OCI-M2 (cell line): ENCODE measurements around the gene NTHL1.
"Not testable (repeated sequence)": the region's sequence is repeated elsewhere in the genome, so short reads cannot be mapped to it uniquely, and the experiment has no call there.

Experiments
- DNase-seq: peaks from one replicate; lab custom pipeline; 2025; ENCODE audit not compliant: unreplicated experiment; lab: John Stamatoyannopoulos, UW

The NTHL1 gene

GRCh38 chr16:2042986-2043666, 4.5 kb downstream of the NTHL1 start:
- DNase-seq, result no peak

DNA sequence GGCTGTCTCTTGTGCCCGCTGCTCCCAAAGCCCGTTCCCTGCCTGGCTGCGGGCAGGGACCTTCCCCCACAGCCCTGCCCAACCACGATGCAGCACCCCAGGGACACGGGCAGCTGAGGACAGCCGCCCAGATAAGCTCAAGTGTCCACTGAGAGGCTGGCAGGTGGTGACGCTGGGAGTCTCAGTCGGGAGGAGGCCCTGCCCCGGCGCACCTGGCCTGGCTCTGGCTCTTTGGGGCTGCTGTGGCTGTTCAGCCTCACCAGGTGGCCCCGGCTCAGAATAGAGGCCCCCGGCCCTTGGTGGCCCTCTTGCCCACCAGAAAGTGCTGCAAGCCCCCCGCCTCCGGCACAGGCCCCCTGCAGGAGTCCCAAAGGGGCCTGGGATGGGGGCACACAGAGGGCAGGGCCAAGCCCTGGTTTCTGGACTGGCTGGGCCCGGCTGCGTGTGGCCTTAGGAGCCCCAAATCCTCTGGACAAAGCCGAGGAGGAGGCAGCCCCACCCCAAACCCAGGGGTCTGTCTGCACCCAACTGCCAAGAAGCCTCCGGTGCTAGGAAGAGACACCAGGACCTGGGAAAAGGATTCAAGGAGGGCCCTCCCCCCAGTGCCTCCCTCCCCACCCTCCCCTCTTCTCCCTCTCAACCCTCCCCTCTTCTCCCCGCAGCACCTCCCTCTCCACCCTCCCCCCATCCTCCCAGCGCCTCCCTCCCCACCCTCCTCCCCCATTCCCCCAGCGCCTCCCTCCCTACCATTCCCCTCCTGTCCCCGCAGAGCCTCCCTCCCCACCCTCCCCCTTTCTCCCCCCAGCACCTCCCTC, 5.3 kb downstream of the NTHL1 start:
- no peak for DNase-seq

DNA sequence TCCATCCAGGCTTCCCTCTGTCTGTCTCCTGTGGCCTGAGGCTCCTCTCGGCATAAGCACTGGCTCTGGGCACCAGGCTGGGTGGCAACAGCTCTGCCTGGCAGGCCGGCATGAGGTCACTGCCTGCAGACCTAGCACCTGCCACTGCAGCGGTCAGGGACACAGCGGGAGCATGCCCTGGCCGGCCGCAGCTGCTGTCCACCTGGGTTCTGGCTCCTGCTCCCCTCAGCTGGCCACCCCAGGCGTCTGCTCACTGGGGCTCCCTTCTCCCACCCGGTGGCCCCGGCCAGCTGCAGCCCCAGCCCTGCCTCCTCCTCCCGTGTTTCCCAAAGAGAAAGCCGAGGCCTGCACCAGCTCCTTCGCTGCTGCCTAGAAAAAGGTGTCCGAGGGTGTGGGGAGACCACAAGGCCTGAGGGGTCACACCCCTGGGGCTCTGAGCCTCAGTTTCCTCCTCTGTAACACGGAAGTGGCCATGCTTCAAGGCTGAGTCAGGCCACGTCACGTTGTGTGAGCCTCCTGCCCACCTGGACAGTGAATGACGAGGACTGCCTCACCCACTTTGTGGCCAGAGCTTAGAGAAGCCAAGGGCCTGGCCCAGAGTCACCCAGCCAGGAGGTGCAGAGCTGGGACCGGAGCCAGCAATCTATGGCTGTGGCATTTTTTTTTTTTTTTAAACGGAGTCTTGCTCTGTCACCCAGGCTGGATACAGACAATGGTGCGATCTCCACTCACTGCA, 6.7 kb downstream of the NTHL1 start:
- no peak for DNase-seq

DNA sequence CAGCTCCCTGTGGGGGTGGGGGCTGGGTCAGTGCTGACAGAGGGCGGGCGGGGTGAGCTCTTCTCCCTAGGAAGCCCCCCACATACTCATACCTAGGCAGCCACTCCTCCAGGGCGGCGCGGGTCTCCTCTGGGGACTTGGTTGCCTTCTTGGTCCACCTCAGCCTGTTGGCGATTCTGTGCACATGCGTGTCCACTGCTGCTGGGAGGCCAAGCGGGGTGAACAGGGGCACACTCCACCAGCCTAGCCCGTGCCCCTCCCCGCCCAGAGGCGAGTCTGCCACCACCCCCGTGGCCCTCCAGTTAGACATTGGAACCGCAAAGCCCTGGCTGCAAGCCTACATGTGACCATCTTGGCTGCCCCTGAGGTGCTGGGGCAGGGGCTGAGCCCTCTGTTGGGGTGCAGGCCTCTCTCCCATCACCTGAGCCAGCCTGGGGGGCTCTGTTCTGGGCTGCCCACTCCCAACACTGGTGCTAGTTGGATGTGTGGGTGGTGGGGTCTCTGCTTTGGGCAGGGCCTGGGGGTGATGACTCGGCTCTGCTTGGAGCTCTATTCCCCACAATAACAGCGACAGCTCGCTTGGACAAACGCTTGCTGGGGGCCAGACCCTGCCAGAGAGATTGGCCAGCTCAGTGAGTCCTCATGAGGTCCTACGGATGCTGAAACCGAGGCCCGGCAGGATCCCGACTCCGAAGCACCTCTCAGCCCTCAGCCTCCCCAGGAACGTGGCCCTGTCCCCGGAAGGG, 7.4 kb downstream of the NTHL1 start:
- DNase-seq, result no peak

GRCh38 chr16:2039274-2040031, 8.2 kb downstream of the NTHL1 start:
- no peak for DNase-seq

DNA sequence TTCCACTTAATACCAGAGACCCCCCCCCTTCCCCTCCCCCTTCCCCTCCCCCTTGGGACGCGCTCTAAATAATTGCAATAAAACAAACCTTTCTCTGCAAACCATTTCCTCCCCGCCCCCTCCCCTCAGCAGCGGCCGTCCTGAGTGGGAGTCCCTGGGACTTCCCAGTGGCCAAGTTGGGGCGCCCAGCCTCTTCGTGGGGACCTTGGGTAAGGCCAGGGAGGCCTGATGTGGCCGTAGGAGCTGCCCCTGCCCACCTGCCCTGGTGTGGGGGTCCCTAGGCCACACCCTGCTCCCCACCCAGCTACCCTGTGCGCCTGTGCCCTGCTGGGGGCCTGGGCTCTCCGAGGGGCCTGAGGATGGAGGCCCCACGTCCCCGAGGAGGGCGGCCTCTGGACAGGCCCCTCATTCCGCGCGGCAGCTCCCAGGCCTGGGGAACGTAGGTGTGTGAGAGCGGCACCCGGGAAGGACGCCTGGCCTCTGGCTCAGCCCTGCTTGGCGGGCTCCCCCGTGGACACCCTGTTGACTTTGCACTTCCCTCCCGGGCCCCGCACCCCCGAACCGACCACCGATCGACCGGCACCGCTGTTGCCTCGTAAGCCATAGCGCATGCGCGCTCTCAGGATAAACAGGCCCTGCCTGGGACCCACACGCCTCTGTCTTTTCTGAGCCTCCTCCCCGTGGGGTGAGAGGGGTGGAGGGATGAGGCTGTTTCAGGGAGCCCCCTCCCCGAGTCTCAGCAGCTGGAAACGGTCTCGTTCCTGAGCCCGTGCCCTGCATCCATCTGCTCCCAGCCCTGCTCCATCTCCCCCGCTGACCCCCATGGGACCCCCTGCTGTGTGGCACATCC, 9.0 kb downstream of the NTHL1 start:
- no peak for DNase-seq

- DNase-seq, result no peak
Measured at GRCh38 chr16:2037647-2038381, 9.8 kb downstream of the NTHL1 start.

DNA sequence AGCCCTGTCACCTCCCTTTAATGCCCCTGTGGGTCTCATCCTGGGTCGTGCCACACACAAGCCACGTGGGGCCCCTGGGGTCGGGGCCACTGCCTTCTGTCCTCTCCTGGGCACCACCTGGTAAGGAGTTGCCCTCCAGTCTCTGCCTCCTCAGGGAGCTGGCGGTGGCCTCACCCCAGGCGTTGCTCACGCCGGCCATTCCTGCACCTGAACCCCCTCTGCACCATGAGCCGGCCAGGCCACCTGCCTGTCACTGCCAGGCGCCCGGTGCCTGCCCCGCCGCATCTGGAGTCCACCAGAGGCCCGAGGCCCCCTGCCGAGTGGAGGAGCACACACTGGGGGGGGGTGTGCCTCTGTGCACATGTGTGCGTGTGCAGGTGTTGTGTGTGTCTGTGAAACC, 10.5 kb downstream of the NTHL1 start:
- DNase-seq, result no peak

- DNase-seq, result no peak
Measured at GRCh38 chr16:2036200-2036966, 11.3 kb downstream of the NTHL1 start.

DNA sequence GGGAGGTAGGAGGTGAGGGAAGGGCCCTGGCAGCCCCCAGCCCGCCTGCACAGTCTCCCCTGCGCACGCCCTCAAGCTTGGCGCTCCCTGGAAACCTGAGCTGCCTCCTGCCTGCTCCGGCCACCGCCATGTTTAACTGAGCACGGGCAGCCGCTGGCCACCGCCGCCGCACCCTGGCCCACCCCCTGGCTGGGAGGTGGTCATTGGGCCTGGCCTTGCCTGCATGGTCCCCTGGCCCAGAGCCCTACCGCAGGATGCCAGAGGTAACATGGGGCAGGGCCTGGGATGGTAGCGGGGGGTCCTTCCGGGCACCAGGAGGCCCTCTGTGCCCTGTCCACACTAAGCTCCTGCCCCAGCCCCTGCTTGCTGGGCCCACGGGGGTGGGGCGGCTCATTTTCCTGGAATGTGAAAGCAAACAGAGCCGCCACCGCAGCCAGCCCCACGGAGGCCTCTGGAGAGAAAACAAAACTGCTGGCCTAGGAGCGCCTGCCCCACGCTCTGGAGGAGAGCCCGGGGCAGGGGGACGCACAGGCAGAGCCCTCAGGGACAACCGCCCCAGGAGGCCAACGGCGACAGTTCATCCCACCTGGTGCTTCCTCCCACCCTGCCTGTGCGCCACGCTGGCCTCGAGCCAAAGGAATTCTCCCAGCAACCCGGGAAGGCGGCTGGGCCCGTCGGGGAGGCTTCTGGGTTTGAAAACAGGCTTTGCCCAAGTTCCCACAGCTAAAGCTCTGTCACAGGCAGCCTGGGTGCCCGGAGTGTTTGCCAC, 12.0 kb downstream of the NTHL1 start:
- no peak for DNase-seq

GRCh38 chr16:2034696-2035430, 12.8 kb downstream of the NTHL1 start:
- DNase-seq, result no peak

DNA sequence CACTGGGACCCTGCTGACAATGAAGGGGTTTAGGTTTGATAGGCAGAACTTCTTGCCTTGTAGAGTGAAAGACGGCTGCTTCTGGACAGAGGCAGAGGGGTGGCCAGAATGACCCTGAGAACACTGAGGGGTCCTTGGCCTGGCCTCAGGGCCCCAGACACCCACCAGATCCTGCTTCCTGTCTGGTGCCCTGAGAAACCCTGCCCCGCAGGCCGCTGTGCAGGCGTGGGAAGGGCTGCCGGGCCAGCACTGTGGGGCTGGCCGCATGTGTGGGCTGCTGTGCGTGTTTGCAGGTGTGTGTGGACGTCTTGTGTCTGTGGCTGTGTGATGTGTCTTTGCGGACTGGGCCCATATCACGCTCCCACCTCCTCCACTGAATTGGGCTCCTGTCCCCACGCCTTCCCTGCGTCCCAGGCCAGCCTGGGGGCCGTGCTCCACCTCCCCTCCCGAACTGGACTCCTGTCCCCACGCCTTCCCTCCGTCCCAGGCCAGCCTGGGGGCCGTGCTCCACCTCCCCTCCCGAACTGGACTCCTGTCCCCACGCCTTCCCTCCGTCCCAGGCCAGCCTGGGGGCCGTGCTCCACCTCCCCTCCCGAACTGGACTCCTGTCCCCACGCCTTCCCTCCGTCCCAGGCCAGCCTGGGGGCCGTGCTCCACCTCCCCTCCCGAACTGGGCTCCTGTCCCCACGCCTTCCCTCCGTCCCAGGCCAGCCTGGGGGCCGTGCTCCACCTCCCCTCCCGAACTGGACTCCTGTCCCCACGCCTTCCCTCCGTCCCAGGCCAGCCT, 13.5 kb downstream of the NTHL1 start:
- not testable (repeated sequence) for DNase-seq

GRCh38 chr16:2033057-2033908, 14.4 kb downstream of the NTHL1 start:
- no peak for DNase-seq

- DNase-seq, result no peak
Measured at GRCh38 chr16:2032285-2033056, 15.2 kb downstream of the NTHL1 start.
